Activated CD8-positive, alpha-beta memory T cell treated with anti-CD3 and anti-CD28 coated beads, Interleukin-2, amount 10 ng/mL, durations not matched to agents 7 days and 5 days (primary cell): ENCODE measurements around the gene BID. TPM values are rescaled to one million over a fixed set of nuclear protein-coding genes. Genes with fewer than 3 reads are reported as not detected.
"Not testable (repeated sequence)": the region's sequence is repeated elsewhere in the genome, so short reads cannot be mapped to it uniquely, and the experiment has no call there.

Source experiments
- ATAC-seq: fragments of 150-1000 bp; cut with Tn5 transposase; one replicate; pipeline ENCODE4 v1.10.0; 2021; ENCODE audit warnings: moderate library complexity
- CTCF ChIA-PET: fragments of 350-600 bp; sonication (Branson Sonifier 250); formaldehyde crosslinking; loops from one replicate; lab custom pipeline; 2021; ENCODE audit warnings: antibody characterized with exemption; lab: Charles Lee
- DNase-seq: peaks from one replicate; pipeline ENCODE4 v3.0.0-alpha.2; 2020
- H3K27ac Mint-ChIP-seq: one replicate; pipeline ENCODE4 v1.8.0; 2021; ENCODE audit warnings: mild to moderate bottlenecking, mixed read lengths
- H3K27me3 Mint-ChIP-seq: one replicate; pipeline ENCODE4 v1.8.0; 2021; ENCODE audit warnings: mixed read lengths
- H3K36me3 Mint-ChIP-seq: one replicate; pipeline ENCODE4 v1.8.0; 2021; ENCODE audit warnings: mild to moderate bottlenecking, mixed read lengths
- H3K4me1 Mint-ChIP-seq: one replicate; pipeline ENCODE4 v1.8.0; 2021; ENCODE audit warnings: mixed read lengths
- H3K4me3 Mint-ChIP-seq: one replicate; pipeline ENCODE4 v1.8.0; 2021; ENCODE audit warnings: mild to moderate bottlenecking, moderate library complexity, mixed read lengths
- H3K9me3 Mint-ChIP-seq: one replicate; pipeline ENCODE4 v1.8.0; 2022; ENCODE audit warnings: low read depth, mixed read lengths
- total RNA-seq, 2 experiments: library from RNA; stranded (reverse); gene quantifications; one replicate each; pipeline ENCODE4 v1.2.3, GENCODE V29; 2021

Gene BID
- total RNA-seq, 2 experiments from 2014 or later, result 16.4 to 29.2 TPM

DNA sequence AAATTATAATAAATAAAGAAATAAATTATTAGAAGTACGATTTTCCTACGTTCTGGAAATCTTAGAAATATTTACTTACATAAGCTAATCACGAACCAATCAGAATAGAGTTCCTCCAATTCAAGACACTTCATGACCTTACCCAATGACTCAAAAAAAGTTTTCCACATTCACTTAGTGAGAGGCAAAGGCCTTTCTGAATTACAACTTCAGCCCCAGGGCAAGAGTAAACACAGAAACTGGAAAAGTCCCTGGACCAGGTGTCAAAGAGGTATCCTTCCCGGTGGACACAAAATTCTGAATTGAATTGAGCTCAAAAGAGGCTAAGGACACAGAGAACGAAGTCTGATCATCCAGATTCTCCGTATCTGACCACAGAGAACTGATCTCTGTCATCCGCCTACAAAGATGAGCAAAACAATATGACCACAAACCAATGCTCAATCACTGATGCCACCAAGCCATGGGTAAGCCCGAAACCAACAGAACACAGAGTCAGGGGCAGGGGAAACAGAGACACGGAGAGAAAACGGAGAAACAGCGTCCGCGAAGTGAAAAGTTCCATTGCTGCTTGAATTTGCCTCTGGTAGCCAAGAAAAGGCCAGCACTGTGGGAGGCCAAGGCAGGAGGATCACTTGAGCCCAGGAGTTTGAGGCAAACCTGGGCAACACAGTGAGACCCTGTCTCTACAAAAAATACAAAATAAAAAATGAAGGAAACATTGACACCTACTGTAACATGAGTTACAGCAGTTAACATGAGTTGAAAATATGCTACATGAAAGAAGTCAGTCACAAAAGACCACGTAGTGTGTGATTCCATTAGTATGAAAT, 6.8 kb downstream of the BID start:
- Mint-ChIP-seq H3K27me3 (peaks cover 58% of the 10 kb centered on the region), H3K4me1 (peaks cover 23% of the 10 kb centered on the region), H3K4me3 (peak overlapping the region; percentile 33), H3K36me3 (no peaks in the 10 kb centered on the region), H3K9me3 (no peaks in the 10 kb centered on the region), H3K27ac (peak overlapping the region; percentile 49)
- DNase-seq (peak; percentile 86), ATAC-seq (peak; percentile 86)
- CTCF ChIA-PET, result interaction anchor here (0.8 to 1.3 kb wide), 4 partner anchors 16 to 596 kb away, joined by 3 read pairs; no protein-coding TSS in a partner anchor

DNA sequence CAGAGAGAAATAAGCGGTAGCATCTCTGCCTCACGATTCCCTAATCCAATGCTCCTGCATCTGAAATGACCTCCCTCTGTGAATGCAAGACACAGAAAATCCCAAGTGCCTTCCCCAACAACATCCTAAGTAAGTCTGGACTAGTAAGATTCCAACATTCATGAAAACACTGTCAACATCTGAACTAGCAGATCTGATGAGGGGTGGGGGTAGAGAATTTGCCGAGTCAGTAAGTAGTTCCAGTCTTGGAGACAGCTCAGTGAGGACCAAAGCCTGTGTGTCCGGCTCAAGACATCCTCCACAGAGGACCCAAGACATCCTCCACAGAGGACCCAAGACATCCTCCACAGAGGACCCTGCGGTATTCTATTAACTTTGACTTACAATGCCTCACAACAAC, 9.4 kb downstream of the BID start:
- peaks cover 17% of the 10 kb centered on the region for H3K4me1 Mint-ChIP-seq
- H3K27ac Mint-ChIP-seq, H3K36me3 Mint-ChIP-seq, DNase-seq, H3K9me3 Mint-ChIP-seq, ATAC-seq, H3K4me3 Mint-ChIP-seq: not testable (repeated sequence)
- CTCF ChIA-PET, result interaction anchor here (0.9 to 2.8 kb wide), 8 partner anchors 10 to 313 kb away, joined by 3 to 13 read pairs (median 4); partner anchors contain the start of gene PEX26
- peaks cover 50% of the 10 kb centered on the region for H3K27me3 Mint-ChIP-seq

DNA sequence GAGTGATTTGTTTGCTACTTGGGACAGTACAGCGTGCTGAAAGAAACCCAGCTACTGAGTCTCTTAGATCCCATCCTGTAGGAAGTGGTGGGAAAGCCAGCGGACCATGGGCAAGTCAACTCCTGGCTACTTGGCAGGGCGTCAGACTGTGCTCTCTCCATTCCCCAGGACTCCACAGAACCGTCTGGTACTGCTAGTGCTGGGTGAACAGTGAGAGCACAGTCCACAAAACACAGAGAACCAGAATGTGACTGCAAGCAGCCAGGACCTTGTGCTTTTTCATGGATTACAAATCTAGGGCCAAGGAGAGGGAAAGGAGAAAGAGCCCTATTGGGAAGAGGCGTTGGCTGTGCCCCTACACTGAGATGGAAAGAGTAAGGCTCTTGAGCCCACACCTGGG, 10.2 kb downstream of the BID start:
- CTCF ChIA-PET, result interaction anchor here (0.9 to 2.8 kb wide), 2 partner anchors 21 to 23 kb away, joined by 3 to 13 read pairs; no protein-coding TSS in a partner anchor
- no peak for ATAC-seq
- no peaks in the 10 kb centered on the region for H3K9me3 Mint-ChIP-seq
- no peak overlapping the region for H3K27ac Mint-ChIP-seq
- peaks cover 42% of the 10 kb centered on the region for H3K27me3 Mint-ChIP-seq
- no peak overlapping the region for H3K4me3 Mint-ChIP-seq
- no peaks in the 10 kb centered on the region for H3K36me3 Mint-ChIP-seq
- no peak for DNase-seq
- H3K4me1 Mint-ChIP-seq, result peaks cover 17% of the 10 kb centered on the region

DNA sequence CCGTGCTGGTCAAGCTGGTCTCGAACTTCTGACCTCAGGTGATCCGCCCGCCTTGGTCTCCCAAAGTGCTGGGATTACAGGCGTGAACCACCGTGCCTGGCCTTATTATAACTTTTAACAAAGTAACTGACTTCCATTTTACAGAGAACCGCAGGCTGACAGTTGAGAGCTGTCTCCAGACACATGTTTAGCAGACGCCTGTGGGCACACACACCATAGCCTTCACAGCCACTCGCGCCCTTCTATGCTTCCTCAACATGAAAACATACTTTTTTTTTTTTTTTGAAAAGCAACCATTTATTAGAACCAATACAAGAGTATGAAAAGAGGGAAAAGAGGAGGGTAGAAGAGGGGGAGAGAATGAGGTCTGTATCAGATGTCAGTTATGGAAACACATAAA, 10.8 kb downstream of the BID start:
- CTCF ChIA-PET, H3K4me3 Mint-ChIP-seq, ATAC-seq, H3K36me3 Mint-ChIP-seq, H3K9me3 Mint-ChIP-seq, DNase-seq, H3K27ac Mint-ChIP-seq: not testable (repeated sequence)
- peaks cover 42% of the 10 kb centered on the region for H3K27me3 Mint-ChIP-seq
- peaks cover 17% of the 10 kb centered on the region for H3K4me1 Mint-ChIP-seq

DNA sequence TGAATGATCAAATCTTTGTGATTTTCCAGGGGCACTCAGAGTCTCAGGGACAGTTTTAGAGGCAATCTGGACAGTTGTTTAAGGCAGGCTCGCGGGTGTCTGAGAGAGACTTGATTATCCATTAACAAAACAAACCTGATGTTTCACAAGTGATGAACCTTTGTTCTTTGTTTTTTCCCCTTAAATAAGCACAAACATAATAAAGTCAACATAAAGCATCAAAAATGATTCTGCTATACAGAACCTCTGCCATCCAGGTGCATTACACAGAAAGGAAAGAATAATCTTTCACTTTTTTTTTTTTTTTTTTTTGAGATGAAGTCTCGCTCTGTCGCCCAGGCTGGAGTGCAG, 13.2 kb downstream of the BID start:
- CTCF ChIA-PET, result no interaction called here
- Mint-ChIP-seq H3K4me1 (peaks cover 7% of the 10 kb centered on the region), H3K27me3 (peaks cover 34% of the 10 kb centered on the region), H3K27ac (no peak overlapping the region), H3K36me3 (no peaks in the 10 kb centered on the region), H3K4me3 (no peak overlapping the region), H3K9me3 (no peaks in the 10 kb centered on the region)
- no peak for DNase-seq
- no peak for ATAC-seq

DNA sequence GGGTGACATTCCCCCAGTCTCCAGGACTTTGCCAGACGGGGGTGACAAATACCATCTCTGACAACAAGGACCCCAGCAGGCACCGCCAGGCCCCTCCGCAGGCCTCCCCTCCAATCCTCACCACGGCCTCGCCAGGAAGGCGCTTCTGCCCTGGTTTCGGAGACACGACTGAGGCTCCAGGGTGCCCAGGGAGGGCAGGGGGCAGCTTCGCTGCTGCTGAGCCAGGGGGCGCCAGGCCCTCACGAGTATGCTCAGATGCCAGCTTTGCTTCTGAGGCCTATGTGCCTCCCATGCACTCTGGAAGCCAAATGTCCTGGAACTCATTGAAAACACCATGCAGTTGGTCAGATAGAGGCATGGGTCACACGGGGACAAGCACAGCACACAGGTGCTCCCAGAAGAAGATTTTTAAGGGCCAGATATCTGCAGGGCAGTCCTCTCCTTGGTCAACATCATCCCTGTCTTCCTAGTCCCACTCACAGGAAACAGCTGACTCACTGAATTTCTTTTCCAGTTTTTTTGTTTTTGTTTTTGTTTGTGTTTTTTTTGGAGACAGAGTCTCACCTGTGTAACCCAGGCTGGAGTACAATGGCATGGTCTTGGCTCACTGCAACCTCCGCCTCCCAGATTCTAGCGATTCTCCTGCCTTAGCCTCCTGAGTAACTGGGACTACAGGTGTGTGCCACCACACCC, 19.9 kb downstream of the BID start:
- no peaks in the 10 kb centered on the region for H3K36me3 Mint-ChIP-seq
- CTCF ChIA-PET, result interaction anchor here (0.8 to 2.0 kb wide), 7 partner anchors 11 to 322 kb away, joined by 3 to 24 read pairs (median 4); partner anchors contain the start of gene BID
- H3K27ac Mint-ChIP-seq, result no peak overlapping the region
- no peaks in the 10 kb centered on the region for H3K27me3 Mint-ChIP-seq
- ATAC-seq, result no peak
- no peak overlapping the region for H3K4me3 Mint-ChIP-seq
- no peak for DNase-seq
- no peaks in the 10 kb centered on the region for H3K4me1 Mint-ChIP-seq
- no peaks in the 10 kb centered on the region for H3K9me3 Mint-ChIP-seq

DNA sequence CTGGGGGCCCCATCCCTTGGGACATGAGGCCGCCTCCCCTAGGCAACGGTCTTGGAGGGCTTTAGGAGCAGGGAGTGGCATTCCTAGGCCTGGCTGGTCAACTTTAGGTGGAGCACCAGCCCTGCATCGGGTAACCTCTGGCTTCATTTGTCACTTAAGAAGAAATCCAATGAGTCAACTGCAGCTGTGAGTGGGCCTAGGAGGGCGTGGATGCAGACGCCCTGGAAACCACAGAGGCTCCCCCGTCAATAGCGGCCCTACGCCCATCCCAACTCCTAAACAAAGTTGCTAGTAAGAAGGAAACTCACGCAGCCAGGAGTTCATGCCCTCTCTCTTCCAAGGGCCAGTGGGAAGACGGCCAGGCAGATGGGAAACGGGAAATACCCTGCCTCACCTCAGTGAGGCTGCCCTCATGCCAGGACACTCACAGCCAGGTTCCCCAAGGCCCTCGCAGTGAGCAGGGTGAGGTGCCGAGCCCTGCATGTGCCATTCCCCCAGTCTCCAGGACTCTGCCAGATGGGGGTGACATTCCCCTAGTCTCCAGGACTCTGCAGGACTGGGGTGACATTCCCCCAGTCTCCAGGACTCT, 20.8 kb downstream of the BID start:
- Mint-ChIP-seq H3K27ac (no peak overlapping the region), H3K4me1 (no peaks in the 10 kb centered on the region), H3K4me3 (no peak overlapping the region), H3K27me3 (no peaks in the 10 kb centered on the region), H3K36me3 (no peaks in the 10 kb centered on the region), H3K9me3 (no peaks in the 10 kb centered on the region)
- ATAC-seq, result no peak
- no peak for DNase-seq
- CTCF ChIA-PET, result interaction anchor here (0.8 to 2.0 kb wide), 4 partner anchors 20 to 323 kb away, joined by 3 to 24 read pairs (median 5); partner anchors contain the start of gene BID

DNA sequence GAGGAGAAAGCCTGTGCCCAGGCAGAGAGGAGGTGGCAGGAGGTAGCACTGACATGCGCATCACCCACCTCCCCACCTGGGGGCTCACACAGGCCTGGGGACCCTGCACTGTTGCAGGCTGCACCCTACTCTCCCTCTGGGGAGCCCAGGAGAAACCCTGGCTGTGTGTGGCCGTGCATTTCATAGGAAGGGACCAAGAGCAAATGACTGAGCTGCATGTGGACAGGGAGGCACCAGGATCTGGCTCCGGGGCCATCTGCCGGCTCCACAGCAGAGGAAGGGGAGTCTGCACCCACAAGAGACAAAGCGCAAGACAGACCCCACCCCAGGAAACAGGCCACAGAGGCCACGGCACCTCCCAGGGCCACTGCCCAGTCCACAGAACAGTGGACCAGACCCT, 22.7 kb downstream of the BID start:
- ATAC-seq (no peak), DNase-seq (no peak)
- Mint-ChIP-seq H3K27ac (no peak overlapping the region), H3K4me3 (no peak overlapping the region), H3K36me3 (no peaks in the 10 kb centered on the region), H3K9me3 (no peaks in the 10 kb centered on the region), H3K27me3 (no peaks in the 10 kb centered on the region), H3K4me1 (no peaks in the 10 kb centered on the region)
- CTCF ChIA-PET, result interaction anchor here (1.5 kb wide), 1 partner anchor 9 kb away, joined by 9 read pairs; no protein-coding TSS in a partner anchor

DNA sequence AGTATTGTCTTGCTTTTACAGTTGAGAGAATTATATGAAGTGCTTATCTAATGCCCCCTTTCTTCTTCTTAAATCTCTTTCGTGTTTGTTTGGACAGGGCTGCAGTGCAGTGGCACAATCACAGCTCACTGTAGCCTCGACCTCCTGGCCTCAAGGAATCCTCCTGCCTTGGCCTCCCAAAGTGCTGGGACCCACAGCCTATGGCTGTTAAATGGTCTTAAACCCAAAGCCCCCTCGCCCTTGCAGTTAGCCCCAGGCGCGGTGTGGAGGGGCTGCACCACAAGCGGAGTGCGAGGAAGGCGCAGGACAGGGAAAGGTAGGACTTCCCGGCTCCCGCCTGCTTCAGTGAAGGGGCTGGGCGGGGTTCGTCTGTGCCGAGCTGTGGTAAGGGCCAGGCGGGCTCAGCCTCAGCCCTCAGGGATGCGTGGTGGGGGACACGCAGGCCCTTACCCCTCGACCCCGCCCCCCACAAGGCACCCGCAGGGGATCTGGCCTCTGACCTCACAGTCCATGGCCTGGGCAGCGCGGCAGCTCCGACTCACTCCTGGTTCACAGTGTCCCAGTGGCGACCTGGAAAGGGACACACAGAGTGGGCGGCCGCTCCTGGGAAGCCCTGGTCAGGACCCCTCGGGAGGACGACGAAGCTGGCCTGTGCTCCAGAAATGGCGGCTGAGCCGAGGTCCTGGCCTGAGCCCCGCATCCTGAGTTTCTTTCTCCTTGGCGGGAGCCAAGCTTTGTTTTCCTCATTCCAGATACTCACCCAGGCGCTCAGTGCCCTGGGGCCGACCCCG, 24.5 kb downstream of the BID start:
- H3K4me3 Mint-ChIP-seq, result no peak overlapping the region
- H3K9me3 Mint-ChIP-seq, result no peaks in the 10 kb centered on the region
- H3K27me3 Mint-ChIP-seq, result no peaks in the 10 kb centered on the region
- no peaks in the 10 kb centered on the region for H3K36me3 Mint-ChIP-seq
- no peak for DNase-seq
- no peaks in the 10 kb centered on the region for H3K4me1 Mint-ChIP-seq
- no peak for ATAC-seq
- no peak overlapping the region for H3K27ac Mint-ChIP-seq
- CTCF ChIA-PET, result interaction anchor here (0.8 to 1.2 kb wide), 2 partner anchors 16 to 35 kb away, joined by 3 to 4 read pairs; no protein-coding TSS in a partner anchor

DNA sequence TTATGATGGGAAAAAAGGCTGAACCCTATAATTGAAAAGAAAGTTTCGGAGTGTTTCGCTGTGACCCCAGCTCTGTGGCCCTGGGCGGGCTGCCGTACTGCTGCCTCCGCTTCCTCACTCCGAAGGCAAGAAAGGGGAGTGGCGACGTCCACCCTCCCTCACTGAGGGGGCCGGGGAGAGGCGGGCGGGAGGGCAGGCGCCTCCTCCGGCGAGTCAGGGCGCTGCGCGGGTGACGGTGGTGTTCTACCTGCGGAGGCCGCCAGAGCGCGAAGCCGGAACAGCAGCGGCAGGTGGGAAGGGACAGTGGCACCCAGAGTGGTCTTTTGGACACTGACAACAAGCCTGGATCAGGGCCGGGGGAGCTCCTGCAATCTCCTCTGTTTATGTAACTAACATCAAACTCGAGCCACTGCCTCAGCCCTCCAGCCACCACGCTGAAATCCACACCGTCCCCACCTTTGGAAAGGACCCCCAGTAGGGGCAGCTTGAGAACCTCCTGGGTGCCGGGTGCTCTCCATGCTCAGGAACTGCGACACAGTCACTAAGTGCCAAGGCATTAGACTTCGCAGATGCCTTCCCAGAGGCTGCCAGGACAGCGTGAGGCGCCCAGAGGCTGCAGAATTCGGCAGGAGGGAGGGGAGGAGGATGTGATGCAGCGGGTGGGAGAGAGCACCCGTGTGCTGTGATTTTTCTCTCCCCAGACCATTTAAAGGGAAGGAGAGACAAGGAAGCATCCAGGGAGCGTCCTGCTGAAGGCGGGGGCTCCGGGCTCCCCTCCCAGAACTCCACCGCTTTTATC, 25.5 kb downstream of the BID start:
- DNase-seq, result no peak
- Mint-ChIP-seq H3K36me3 (no peaks in the 10 kb centered on the region), H3K27ac (no peak overlapping the region), H3K4me1 (no peaks in the 10 kb centered on the region), H3K9me3 (no peaks in the 10 kb centered on the region), H3K4me3 (no peak overlapping the region), H3K27me3 (no peaks in the 10 kb centered on the region)
- no peak for ATAC-seq
- CTCF ChIA-PET, result interaction anchor here (1.1 kb wide), 1 partner anchor 13 kb away, joined by 3 read pairs; no protein-coding TSS in a partner anchor

DNA sequence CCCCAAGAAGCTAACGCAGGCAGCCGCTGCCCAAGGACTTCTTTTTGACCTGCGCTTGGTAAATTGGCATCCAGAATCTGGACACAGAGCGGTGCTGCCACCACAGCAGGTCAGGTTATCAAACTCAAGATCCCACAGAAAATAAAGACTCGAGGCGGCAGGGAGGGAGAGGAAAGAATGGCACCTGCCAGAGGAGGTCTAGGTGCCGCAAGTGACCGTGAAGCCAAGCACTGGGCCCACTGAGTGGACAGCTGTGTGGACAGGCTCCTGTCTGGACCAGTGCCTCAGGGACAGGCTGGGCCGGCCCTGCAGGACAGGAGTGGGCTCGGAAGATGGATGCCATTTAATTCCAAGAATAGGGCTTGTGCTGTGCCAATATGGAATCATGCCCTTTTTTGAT, 27.4 kb downstream of the BID start:
- H3K4me1 Mint-ChIP-seq, result no peaks in the 10 kb centered on the region
- H3K27ac Mint-ChIP-seq, result no peak overlapping the region
- no peaks in the 10 kb centered on the region for H3K9me3 Mint-ChIP-seq
- no peak for DNase-seq
- H3K36me3 Mint-ChIP-seq, result no peaks in the 10 kb centered on the region
- no peak for ATAC-seq
- no peak overlapping the region for H3K4me3 Mint-ChIP-seq
- CTCF ChIA-PET, result interaction anchor here (6.6 kb wide), 1 partner anchor 39 kb away, joined by 109 read pairs; no protein-coding TSS in a partner anchor
- no peaks in the 10 kb centered on the region for H3K27me3 Mint-ChIP-seq

DNA sequence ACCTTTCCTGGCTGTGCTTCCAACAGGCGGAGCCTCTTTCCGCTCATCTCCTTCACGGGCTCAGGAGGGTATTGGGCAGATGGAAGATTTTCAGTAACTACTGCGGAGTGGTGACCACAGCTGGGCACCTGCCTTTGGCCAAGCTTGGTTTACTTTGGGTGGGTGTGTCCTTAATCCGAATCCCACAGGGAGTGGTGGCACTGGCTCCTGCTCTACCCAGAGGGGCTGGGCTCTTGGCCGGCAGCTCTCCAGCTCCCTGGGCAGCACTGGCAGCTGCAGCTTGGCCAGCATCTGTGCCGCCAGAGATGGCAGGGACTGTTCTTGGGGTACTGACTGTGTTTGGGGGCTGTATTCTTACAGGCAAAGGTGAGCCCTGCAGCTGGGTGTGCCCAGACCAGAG, 29.8 kb downstream of the BID start:
- no peak overlapping the region for H3K4me3 Mint-ChIP-seq
- CTCF ChIA-PET, result interaction anchor here (1.5 to 6.6 kb wide), 5 partner anchors 28 to 332 kb away, joined by 4 to 109 read pairs (median 28); partner anchors contain the start of genes BID and PEX26
- H3K9me3 Mint-ChIP-seq, result no peaks in the 10 kb centered on the region

More for the DNA sequence above, 29.8 kb downstream of the BID start:
- DNase-seq (no peak), ATAC-seq (no peak)
- no peak overlapping the region for H3K27ac Mint-ChIP-seq
- H3K27me3 Mint-ChIP-seq, result no peaks in the 10 kb centered on the region
- no peaks in the 10 kb centered on the region for H3K4me1 Mint-ChIP-seq
- no peaks in the 10 kb centered on the region for H3K36me3 Mint-ChIP-seq
